NCI-H748 (cell line): ENCODE results near the gene GATAD2A.

Experiments used
- DNase-seq: peaks from one replicate; lab custom pipeline; 2025; ENCODE audit not compliant: unreplicated experiment; lab: John Stamatoyannopoulos, UW

Gene GATAD2A

DNA sequence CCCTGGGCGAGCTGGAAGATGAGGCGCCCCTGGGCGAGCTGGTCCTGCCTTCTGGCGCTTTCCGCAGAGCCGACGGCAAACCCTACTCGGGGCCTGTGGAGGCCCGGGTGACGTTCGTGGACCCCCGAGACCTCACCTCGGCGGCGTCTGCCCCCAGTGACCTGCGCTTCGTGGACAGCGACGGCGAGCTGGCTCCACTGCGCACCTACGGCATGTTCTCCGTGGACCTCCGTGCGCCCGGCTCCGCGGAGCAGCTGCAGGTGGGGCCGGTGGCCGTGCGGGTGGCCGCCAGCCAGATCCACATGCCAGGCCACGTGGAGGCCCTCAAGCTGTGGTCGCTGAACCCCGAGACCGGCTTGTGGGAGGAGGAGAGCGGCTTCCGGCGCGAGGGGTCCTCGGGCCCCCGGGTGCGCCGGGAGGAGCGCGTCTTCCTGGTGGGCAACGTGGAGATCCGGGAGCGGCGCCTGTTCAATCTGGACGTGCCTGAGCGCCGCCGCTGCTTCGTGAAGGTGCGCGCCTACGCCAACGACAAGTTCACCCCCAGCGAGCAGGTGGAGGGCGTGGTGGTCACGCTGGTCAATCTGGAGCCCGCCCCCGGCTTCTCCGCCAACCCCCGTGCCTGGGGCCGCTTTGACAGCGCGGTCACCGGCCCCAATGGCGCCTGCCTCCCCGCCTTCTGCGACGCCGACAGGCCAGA lies 138.9 kb downstream of the GATAD2A start:
- no peak for DNase-seq

DNA sequence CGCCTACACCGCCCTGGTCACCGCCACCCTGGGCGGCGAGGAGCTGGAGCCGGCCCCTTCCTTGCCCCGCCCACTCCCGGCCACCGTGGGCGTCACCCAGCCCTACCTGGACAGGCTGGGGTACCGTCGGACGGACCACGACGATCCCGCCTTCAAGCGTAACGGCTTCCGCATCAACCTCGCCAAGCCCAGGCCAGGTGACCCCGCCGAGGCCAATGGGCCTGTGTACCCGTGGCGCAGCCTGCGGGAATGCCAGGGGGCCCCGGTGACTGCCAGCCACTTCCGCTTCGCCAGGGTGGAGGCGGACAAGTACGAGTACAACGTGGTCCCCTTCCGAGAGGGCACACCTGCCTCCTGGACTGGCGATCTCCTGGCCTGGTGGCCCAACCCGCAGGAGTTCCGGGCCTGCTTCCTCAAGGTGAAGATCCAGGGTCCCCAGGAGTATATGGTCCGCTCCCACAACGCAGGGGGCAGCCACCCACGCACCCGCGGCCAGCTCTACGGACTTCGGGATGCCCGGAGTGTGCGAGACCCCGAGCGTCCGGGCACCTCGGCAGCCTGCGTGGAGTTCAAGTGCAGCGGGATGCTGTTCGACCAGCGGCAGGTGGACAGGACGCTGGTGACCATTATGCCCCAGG lies 139.6 kb downstream of the GATAD2A start:
- DNase-seq = no peak

- DNase-seq = no peak
Measured at GRCh38 chr19:19545707-19546106, 140.2 kb downstream of the GATAD2A start.

- no peak for DNase-seq
Measured at GRCh38 chr19:19546751-19547162, 141.3 kb downstream of the GATAD2A start.

DNA sequence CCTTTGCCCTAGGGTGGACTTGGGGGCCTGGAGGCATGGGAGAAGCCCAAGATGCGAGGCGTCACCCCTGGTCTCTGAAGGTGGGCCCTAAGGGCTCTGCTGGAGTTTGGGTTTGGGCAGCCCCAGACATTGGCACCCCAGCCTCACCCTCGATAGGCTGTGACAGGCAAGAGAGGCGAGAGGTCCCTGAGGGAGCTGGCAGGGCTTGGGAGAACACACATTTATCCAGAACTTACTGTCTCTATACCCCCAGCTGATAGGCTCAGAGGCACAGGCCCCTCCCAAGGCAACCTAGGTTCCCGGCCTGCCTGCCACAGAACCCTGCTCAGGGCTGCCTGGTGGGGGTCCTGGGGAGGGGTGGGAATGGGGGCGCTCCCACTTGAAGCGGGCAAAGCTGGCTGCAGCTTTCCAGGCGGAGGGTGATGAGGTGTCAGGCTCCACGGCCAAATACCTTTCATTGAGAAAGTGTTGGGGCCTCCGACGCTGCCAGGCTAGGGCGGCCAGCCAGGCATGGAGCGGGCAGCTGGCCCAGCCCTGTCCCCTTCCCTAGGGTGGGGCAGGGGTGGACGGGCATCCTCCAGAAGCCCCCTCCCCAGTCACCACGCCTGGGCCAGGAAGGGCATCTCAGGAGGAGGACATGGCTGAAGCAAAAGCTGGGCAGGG lies 142.3 kb downstream of the GATAD2A start:
- DNase-seq = no peak

DNA sequence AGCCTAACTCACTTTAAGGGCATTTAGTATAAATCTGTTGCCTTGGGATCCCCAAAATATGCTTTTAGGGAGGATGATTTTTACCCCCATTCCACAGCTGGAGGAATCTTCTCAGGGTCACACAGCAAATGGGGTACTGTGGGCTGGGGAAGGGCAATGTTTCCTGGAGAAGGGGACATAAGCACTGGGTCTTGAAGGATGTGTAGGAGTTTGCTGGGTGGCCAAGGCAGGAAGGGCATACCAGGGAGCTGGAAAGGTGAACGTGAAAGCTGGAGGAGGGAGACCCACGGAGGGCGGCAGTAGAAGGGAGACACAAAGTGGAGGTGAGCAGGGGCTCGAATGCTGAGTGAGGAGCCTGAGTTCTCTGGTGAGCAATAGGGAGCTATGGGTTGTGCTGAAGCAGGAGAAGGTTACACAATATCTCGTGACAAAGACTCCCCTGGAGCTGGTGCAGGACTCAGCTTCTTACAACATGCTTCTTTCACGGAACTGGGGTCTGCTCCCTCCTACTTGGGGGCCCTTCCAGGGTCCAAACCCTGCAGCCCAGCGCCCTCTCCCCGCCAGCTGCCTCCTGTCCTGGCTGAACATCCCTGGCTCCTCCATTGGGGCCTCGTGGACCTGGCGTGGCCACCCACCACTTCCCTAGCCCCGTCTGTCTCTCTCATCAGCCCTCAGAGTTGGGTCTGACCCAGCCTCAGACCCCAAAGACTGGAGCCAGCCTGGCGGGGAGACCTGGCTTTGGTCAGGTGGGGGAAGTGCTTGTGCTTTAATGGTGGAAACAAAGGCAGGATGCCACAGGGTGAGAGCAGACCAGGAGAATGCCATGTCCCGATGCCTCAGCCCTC lies 143.7 kb downstream of the GATAD2A start:
- DNase-seq = no peak

- DNase-seq = no peak
Measured at GRCh38 chr19:19549804-19550464, 144.5 kb downstream of the GATAD2A start.

GRCh38 chr19:19550485-19550929 lies 145.0 kb downstream of the GATAD2A start:
- DNase-seq = no peak

DNA sequence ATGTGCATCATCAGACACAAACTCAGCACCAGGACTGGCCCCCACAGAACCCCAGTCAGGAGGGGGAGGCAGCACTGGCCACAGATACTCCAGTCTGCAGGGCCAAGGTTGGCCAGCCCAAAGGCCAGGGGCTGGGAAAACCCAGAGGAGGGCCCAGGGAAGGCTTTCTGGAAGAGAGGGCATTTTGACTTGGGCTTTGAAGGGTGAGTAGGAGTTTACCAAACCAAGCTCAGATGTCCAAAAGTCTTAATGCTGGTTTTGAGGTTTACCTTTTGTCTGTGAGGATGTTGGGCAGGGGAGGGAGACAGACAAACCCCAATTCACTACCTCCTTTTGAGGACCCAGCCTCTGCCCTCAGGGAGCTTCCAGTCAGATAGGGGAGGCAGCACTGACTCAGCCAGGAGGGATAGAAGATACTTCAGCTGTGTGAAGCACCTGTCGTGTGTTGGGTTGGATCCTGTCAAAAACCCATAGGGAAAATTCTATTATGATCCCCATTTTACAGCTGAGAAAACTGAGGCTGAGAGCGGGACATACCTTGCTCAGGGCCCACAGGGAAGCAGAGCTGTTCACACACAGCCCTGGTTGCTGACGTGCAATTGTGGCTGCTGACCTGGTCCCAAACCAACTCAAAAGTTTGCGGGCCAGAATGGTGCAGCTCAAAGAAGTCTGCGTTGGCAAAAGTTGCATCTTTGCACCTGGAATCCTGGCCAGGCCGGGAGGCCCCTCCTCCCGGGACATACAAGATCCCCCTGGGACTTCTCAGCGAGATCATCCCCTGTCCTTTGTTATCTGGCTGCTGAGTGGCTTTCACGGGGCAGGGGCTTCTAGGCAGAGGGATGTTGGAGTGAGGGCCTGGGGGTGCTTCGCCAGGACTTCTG lies 145.7 kb downstream of the GATAD2A start:
- no peak for DNase-seq

DNA sequence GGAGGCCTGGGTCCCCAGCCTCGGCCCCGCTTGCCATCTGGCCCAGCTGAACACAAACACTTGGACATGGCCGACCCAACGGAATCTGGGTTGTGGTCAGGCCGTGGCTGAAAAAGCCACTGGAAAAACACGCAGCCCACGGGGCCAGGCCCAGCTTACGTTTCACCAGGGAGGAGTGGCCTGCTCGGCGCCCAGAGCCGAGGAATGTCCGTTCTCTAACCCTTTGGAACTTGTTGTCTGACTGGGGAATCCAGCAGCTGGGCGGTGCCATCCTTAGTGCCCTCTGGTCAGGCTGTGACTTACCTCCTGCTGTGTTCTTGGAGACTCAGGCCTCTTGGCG lies 146.3 kb downstream of the GATAD2A start:
- DNase-seq = no peak

DNA sequence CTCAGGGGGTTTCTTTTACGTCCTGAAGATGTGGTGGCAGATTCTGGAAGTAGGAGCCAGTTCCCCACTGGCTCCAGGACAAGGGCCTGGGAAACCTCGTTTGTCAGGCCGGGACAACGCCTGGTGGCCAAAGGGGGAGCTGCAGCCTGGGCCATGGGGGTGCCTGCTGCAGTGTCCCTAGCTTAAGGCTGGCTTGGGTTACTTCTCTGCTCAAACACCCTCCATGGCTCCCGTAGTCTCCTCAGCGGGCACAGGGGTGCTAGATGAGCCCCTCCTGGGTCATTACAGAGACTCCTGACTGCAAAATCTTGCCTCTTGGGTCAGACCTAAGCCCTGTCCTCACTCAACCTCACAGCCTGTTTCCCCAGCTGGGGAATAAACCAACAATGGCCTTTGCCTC lies 147.3 kb downstream of the GATAD2A start:
- no peak for DNase-seq

GRCh38 chr19:19553670-19554069 lies 148.2 kb downstream of the GATAD2A start:
- DNase-seq = no peak

DNA sequence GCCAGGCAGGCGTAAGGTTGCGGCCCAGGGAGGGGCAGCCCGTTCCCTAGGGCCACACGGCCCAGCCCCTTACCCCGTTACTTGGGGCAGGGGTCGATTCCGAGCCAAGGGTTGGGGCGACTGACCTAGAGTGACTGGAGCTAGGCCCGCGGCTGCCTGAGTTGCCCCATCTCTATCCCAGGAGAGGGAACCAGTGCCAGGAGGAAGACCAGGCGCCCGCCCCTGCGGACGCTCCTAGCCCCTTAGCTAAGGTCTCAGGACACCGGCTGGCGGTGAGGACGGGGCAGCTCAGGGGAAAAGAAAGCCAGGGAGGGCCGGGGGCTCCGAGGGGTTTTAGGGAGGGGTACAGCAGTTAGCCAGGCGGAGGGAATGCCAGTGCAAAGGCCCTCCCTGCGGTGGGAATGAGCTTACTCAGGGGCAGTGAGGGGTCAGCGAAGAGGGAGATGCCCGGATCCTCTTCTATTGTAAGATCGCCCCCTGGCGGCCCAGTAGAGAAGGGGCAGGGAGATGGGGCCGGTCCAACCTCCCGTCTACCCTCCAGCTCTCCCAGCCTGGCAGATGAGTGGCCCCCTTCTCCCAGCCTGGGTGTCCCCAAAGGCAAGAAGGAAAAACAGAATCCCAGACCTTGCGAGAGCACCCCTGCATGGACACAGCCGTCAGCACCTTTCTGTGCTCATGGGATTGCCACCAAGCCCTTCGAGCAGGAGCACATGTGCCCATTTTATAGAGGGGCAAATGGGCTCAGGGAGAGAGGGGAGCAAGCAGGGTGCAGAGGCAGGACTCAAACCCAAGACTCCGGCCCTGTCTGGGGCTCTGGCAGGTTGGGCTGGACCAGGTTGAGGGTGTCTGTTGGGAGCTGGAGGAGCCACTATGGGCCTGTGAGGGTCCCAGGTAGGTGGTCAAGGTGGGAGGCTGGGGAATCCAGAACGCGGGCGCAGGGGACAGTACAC lies 148.9 kb downstream of the GATAD2A start:
- peak; percentile 52 for DNase-seq

DNA sequence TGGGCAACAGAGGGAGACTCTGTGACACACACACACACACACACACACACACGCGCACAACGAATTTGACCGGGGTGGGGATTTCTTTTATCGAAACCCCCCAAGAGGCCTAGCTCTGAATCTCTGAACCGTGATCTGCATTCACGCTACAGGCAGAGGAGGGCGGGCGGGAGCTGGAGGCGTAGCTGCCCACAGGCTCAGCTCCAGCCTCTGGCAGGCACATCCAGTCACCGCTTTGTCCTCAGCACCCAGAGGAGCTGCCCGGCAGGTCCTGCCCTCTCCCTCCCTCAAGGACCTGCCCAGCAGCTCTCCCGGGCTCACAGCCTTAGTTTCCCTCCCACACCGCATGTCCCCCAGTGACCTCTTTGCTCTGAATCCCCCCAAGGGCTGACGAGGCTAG lies 152.6 kb downstream of the GATAD2A start:
- no peak for DNase-seq
